Stimulated activated CD8-positive, alpha-beta memory T cell treated with anti-CD3 and anti-CD28 coated beads, Interleukin-12 subunit alpha, Interleukin-12 subunit beta, amount 100 ng/mL, for 4 hours (primary cell): ENCODE data around the gene KMT2E.
"Not testable (repeated sequence)": the region's sequence is repeated elsewhere in the genome, so short reads cannot be mapped to it uniquely, and the experiment has no call there.

Source experiments
- DNase-seq: peaks from one replicate; pipeline ENCODE4 v3.0.0-alpha.2; 2020; ENCODE audit warnings: low read depth

The KMT2E gene

GRCh38 chr7:105027176-105027853 lies 13.3 kb downstream of the KMT2E start:
- no peak for DNase-seq

- no peak for DNase-seq
Observed at GRCh38 chr7:105028004-105028403, 14.0 kb downstream of the KMT2E start.

- not testable (repeated sequence) for DNase-seq
Observed at GRCh38 chr7:105028941-105029340, 14.9 kb downstream of the KMT2E start.

- DNase-seq = no peak
Observed at GRCh38 chr7:105030447-105030846, 16.4 kb downstream of the KMT2E start.

GRCh38 chr7:105032553-105033214 lies 18.7 kb downstream of the KMT2E start:
- DNase-seq = no peak

GRCh38 chr7:105035349-105035748 lies 21.3 kb downstream of the KMT2E start:
- DNase-seq = no peak

GRCh38 chr7:105036217-105037168 lies 22.5 kb downstream of the KMT2E start:
- DNase-seq = no peak

- DNase-seq = no peak
Observed at GRCh38 chr7:105037319-105037718, 23.3 kb downstream of the KMT2E start.

GRCh38 chr7:105044449-105045070 lies 30.6 kb downstream of the KMT2E start:
- no peak for DNase-seq

- no peak for DNase-seq
Observed at GRCh38 chr7:105046414-105046813, 32.4 kb downstream of the KMT2E start.

GRCh38 chr7:105047932-105048331 lies 33.9 kb downstream of the KMT2E start:
- DNase-seq = no peak

GRCh38 chr7:105050493-105050892 lies 36.5 kb downstream of the KMT2E start:
- DNase-seq = no peak

GRCh38 chr7:105050899-105051298 lies 36.9 kb downstream of the KMT2E start:
- DNase-seq = not testable (repeated sequence)

GRCh38 chr7:105055084-105055483 lies 41.1 kb downstream of the KMT2E start:
- no peak for DNase-seq

- DNase-seq = no peak
Observed at GRCh38 chr7:105055621-105056020, 41.6 kb downstream of the KMT2E start.

- DNase-seq = no peak
Observed at GRCh38 chr7:105057472-105057871, 43.5 kb downstream of the KMT2E start.

GRCh38 chr7:105060437-105060836 lies 46.4 kb downstream of the KMT2E start:
- DNase-seq = no peak

GRCh38 chr7:105060923-105061322 lies 46.9 kb downstream of the KMT2E start:
- no peak for DNase-seq

GRCh38 chr7:105065104-105065503 lies 51.1 kb downstream of the KMT2E start:
- DNase-seq = no peak

- no peak for DNase-seq
Observed at GRCh38 chr7:105067691-105068090, 53.7 kb downstream of the KMT2E start.

- no peak for DNase-seq
Observed at GRCh38 chr7:105068886-105069285, 54.9 kb downstream of the KMT2E start.

GRCh38 chr7:105073143-105073542 lies 59.1 kb downstream of the KMT2E start:
- DNase-seq = no peak
